ENCODE measurements around the gene FXYD7. TPM values are rescaled to one million over a fixed set of nuclear protein-coding genes. Genes with fewer than 3 reads are reported as not detected.

FXYD7 gene
- total and polyA plus RNA-seq, 2 experiments from 2014 or later: 0.22 to 0.27 TPM

DNA sequence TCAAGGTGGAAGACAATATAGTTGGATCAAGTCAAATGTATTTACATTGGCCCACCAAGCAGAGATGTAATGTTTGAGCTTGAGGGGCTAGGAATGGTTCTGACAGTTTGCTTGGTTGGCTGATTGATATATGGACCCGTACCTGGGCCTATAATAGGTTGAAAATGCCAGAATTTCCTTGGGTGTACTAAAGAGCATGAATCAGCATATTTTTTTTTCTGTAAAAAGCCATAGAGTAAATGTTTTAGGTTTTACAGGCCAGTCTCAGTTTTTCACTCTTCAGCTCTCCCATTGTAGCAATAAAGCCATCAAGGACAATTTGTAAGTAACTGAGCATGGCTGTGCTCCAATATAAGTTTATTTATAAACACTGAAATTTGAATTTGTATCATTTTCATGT, 38.3 kb downstream of the FXYD7 start:
- Histone ChIP-seq H3K27me3 (no peaks in the 10 kb centered on the region), H3K4me2 (no peak overlapping the region), H3K4me3 (no peak overlapping the region), H3K9me2 (replicated peaks; ENCODE audit: insufficient read depth) (no peaks in the 10 kb centered on the region), H3K79me2 (no peaks in the 10 kb centered on the region), H2AFZ (no peak overlapping the region), H3K36me3 (replicated peaks; ENCODE audit: insufficient read depth, low read depth) (no peaks in the 10 kb centered on the region), H4K20me1 (ENCODE audit: insufficient read depth, poor library complexity, severe bottlenecking) (no peaks in the 10 kb centered on the region), H3K27ac (no peak overlapping the region), H3K9me3 (ENCODE audit: low read depth) (no peaks in the 10 kb centered on the region), H3K4me1 (ENCODE audit: insufficient read depth) (no peaks in the 10 kb centered on the region)
- TF ChIP-seq, protein P1, sequence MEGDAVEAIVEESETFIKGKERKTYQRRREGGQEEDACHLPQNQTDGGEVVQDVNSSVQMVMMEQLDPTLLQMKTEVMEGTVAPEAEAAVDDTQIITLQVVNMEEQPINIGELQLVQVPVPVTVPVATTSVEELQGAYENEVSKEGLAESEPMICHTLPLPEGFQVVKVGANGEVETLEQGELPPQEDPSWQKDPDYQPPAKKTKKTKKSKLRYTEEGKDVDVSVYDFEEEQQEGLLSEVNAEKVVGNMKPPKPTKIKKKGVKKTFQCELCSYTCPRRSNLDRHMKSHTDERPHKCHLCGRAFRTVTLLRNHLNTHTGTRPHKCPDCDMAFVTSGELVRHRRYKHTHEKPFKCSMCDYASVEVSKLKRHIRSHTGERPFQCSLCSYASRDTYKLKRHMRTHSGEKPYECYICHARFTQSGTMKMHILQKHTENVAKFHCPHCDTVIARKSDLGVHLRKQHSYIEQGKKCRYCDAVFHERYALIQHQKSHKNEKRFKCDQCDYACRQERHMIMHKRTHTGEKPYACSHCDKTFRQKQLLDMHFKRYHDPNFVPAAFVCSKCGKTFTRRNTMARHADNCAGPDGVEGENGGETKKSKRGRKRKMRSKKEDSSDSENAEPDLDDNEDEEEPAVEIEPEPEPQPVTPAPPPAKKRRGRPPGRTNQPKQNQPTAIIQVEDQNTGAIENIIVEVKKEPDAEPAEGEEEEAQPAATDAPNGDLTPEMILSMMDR (IDR thresholded peaks at IDR 0.05; ENCODE audit: poor library complexity): no peak
- TF ChIP-seq EZH2phosphoT487 (IDR thresholded peaks at IDR 0.05; ENCODE audit: low read depth, severe bottlenecking, unreplicated experiment) (no peak), EZH2 (IDR thresholded peaks at IDR 0.05; ENCODE audit: borderline replicate concordance) (no peak)
- WGBS (ENCODE audit: low lambda C conversion rate, missing lambda C conversion rate): 89% methylated on average over 1 of the region's 1 CpG
- DNase-seq (ENCODE audit: low spot score): no peak

DNA sequence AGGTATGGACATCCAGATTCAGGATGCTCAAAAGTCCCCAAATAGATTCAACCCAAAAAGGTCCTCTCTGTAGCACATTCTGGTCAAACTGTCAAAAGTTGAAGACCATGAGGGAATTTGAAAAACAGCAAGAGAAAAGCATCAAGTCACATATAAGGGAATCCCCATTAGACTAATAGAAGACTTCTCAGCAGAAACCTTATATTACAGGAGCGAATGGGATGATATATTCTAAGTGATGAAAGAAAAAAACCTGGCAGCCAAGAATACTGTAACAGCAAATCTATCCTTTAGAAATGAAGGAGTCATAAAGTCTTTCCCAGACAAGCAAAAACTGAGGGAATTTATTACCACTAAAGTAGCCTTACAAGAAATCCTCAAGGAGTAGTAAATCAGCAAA, 41.2 kb downstream of the FXYD7 start:
- DNase-seq (ENCODE audit: low spot score): no peak
- Histone ChIP-seq H2AFZ (no peak overlapping the region), H3K4me1 (ENCODE audit: insufficient read depth) (no peaks in the 10 kb centered on the region), H3K36me3 (replicated peaks; ENCODE audit: insufficient read depth, low read depth) (no peaks in the 10 kb centered on the region), H3K4me2 (no peak overlapping the region), H3K4me3 (no peak overlapping the region), H3K79me2 (no peaks in the 10 kb centered on the region), H3K27me3 (no peaks in the 10 kb centered on the region), H3K27ac (no peak overlapping the region), H3K9me2 (replicated peaks; ENCODE audit: insufficient read depth) (no peaks in the 10 kb centered on the region), H3K9me3 (ENCODE audit: low read depth) (no peaks in the 10 kb centered on the region), H4K20me1 (ENCODE audit: insufficient read depth, poor library complexity, severe bottlenecking) (no peaks in the 10 kb centered on the region)
- TF ChIP-seq EZH2 (IDR thresholded peaks at IDR 0.05; ENCODE audit: borderline replicate concordance): no peak
- TF ChIP-seq, protein P1 (IDR thresholded peaks at IDR 0.05; ENCODE audit: poor library complexity): no peak
- TF ChIP-seq EZH2phosphoT487 (IDR thresholded peaks at IDR 0.05; ENCODE audit: low read depth, severe bottlenecking, unreplicated experiment): no peak
- 85% methylated on average over 1 of the region's 1 CpG for WGBS (ENCODE audit: low lambda C conversion rate, missing lambda C conversion rate)

GRCh38 chr19:35184884-35185283, 41.8 kb downstream of the FXYD7 start:
- Histone ChIP-seq H3K36me3 (replicated peaks; ENCODE audit: insufficient read depth, low read depth) (no peaks in the 10 kb centered on the region), H2AFZ (no peak overlapping the region), H3K79me2 (no peaks in the 10 kb centered on the region), H3K9me2 (replicated peaks; ENCODE audit: insufficient read depth) (no peaks in the 10 kb centered on the region), H3K9me3 (ENCODE audit: low read depth) (no peaks in the 10 kb centered on the region), H3K4me3 (no peak overlapping the region), H3K4me2 (no peak overlapping the region), H3K4me1 (ENCODE audit: insufficient read depth) (no peaks in the 10 kb centered on the region), H4K20me1 (ENCODE audit: insufficient read depth, poor library complexity, severe bottlenecking) (no peaks in the 10 kb centered on the region), H3K27me3 (no peaks in the 10 kb centered on the region), H3K27ac (no peak overlapping the region)
- TF ChIP-seq EZH2phosphoT487 (IDR thresholded peaks at IDR 0.05; ENCODE audit: low read depth, severe bottlenecking, unreplicated experiment): no peak
- TF ChIP-seq, protein P1 (IDR thresholded peaks at IDR 0.05; ENCODE audit: poor library complexity): no peak
- TF ChIP-seq EZH2 (IDR thresholded peaks at IDR 0.05; ENCODE audit: borderline replicate concordance): no peak
- no peak for DNase-seq (ENCODE audit: low spot score)
- 87% methylated on average over 2 of the region's 2 CpGs for WGBS (ENCODE audit: low lambda C conversion rate, missing lambda C conversion rate)
